Epithelial cell of proximal tubule (primary cell): ENCODE results near the gene PHLDB1. TPM values are rescaled to one million over a fixed set of nuclear protein-coding genes. Genes with fewer than 3 reads are reported as not detected.

ENCODE experiments used
- DNase-seq: peaks from one replicate; pipeline ENCODE4 v3.0.0-alpha.2; 2011; ENCODE audit warnings: low read depth
- H3K4me3 ChIP-seq: 2 replicates; pipeline ENCODE4 v1.5.1; 2011; ENCODE audit warnings: low read depth, mild to moderate bottlenecking, low read length
- CTCF ChIP-seq: conservative IDR thresholded peaks from 2 replicates; pipeline ENCODE4 v1.5.1; 2012; ENCODE audit warnings: low read depth, mild to moderate bottlenecking, low read length
- total RNA-seq: library from RNA; depleted of rRNA; stranded (reverse); fragments of >200 nt; gene quantifications from 2 replicates; pipeline ENCODE4 v1.2.3, GENCODE V29; 2015

The PHLDB1 gene
- total RNA-seq, 1 donor from 2014 or later = 49.8 TPM

DNA sequence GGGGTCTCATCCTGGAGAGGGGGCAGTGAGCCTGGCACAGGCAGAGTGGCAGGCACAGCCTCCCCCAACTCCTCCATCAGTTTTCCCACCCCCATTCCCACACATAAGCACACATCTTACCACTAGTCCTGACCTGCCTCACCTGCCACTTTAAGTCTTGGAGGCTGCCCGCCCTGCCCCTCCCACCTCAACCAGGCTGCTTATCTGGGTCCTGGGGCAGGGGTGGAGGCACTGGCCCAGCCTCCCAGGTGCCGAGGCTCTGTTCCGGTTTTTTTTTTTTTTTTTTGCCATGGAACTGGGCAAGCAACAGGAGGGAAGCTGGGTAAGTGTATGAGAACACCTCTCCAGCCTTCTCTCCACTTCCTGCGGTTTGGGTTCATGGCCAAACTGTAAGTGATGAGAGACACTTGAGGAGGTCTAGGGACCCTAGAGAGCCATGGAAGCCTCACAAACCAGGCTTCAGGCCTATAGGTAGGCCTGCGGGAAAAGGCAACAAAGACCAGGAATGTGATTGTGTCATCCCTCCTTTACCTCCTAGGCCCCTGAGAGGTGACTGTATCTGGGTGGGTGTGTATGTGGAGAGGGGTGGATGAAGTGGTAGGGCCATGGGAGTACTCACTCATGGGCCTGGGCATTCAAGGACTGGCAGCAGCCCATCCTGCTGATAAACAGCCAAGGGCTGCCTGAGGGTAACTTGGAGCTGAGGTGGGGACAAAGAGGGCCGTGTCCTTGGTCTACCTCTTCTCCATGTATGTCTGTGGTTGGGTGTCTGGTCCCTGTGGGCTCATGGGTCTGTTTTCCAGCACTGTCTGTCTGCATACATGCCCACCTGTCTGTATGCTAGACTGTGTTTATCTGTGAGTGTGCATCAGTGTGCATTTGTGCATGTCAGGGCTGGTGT, 22.6 kb downstream of the PHLDB1 start:
- TF ChIP-seq CTCF = no peak
- no peak for DNase-seq
- H3K4me3 ChIP-seq = no peak overlapping the region

GRCh38 chr11:118631142-118631909, 23.9 kb downstream of the PHLDB1 start:
- TF ChIP-seq CTCF = no peak
- DNase-seq = no peak
- H3K4me3 ChIP-seq = no peak overlapping the region

- DNase-seq = no peak
Measured at GRCh38 chr11:118632577-118633318, 25.3 kb downstream of the PHLDB1 start.

GRCh38 chr11:118633319-118633690, 25.9 kb downstream of the PHLDB1 start:
- H3K4me3 ChIP-seq = no peak overlapping the region
- DNase-seq = no peak
- TF ChIP-seq CTCF = no peak

More at GRCh38 chr11:118632577-118633318, 25.3 kb downstream of the PHLDB1 start:
- TF ChIP-seq CTCF = no peak
- H3K4me3 ChIP-seq = no peak overlapping the region

DNA sequence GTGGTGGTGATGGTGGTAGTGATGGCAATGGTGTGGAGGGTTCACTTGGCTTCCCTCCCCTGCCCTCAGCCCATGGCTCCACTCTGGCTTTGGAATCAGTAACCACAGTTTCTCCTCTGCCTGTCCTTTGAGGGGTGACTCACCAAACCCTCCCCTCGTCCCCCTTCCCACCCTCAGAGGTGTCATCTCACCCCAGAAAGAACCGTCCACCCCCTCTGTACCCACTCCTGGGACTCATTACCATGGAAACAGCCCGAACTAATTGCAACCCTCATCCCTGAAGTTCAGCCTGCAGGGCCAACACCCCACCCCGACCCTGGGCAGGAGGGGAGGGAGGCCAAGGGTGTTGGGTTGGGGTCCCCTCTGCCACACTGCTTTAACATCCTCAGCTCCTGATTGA, 26.6 kb downstream of the PHLDB1 start:
- DNase-seq = no peak
- no peak overlapping the region for H3K4me3 ChIP-seq
- no peak for TF ChIP-seq CTCF

DNA sequence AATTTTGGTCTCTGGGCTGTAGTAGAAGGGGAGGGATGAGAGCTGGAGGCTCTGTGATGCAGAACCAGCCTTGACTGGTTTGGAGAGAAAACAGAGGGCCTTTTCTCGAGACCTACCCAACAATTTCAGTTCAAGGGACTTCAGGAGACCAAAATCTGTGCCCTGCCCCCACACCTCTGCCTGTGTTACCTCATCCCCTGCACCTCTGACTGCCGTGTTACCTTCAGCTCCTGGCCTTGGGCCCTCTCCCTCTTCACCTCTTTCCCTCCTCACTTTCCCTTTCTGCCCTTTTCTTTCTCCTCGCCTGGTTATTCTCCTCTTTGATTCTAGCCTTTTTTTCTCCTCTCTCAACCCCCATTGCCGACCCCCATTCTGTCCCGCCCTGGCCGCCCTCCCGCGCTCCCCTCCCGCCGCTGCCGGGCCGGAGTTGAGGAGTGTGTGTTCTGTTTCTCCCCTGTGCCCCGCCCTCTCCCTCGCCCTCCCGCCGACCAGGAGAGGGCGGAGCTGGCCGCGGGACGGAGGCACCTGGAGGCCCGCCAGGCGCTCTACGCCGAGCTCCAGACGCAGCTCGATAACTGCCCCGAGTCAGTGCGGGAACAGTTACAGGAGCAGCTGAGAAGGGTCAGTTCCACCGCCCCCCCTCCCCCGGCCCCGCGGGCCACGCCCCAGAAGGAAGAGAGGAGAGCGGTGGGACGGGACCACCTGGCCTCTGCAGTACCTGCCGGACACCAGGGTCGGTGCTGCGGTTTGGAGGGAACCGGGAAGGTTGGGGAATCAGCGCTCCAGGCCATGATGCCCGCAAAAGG, 27.2 kb downstream of the PHLDB1 start:
- no peak for DNase-seq
- TF ChIP-seq CTCF = no peak
- H3K4me3 ChIP-seq = no peak overlapping the region
